HepG2 (cell line): ENCODE results near the gene IGSF21. TPM values are rescaled to one million over a fixed set of nuclear protein-coding genes. Genes with fewer than 3 reads are reported as not detected.

Experiments
- ATAC-seq: fragments of 200-7000 bp; cut with Tn5 transposase; 3 replicates; pipeline ENCODE4 v1.9.1; 2020; ENCODE audit warnings: mild to moderate bottlenecking, moderate library complexity
- BruUV-seq: library from RNA; stranded (reverse); fragments of 400-500 nt; replicated peaks from 2 replicates; lab custom pipeline; 2021; lab: Mats Ljungman, UMichigan
- CTCF ChIA-PET: fragments of 300-600 bp; formaldehyde crosslinking; extraction: SDS; loops from one replicate; lab custom pipeline; 2021; ENCODE audit warnings: low total read pairs, inconsistent platforms, low intra/inter-chr PET ratio; lab: Yijun Ruan, JAX
- POLR2A ChIA-PET: fragments of 350-600 bp; sonication (Branson Sonifier 250); formaldehyde crosslinking; loops from one replicate; lab custom pipeline; 2020; ENCODE audit warnings: antibody characterized with exemption, inconsistent platforms; lab: Yijun Ruan, JAX
- DNase-seq: peaks from one replicate; pipeline ENCODE4 v3.0.0-alpha.2; 2015; ENCODE audit warnings: low spot score
- FAIRE-seq: peaks from 3 replicates; lab custom pipeline; 2011; peaks lifted over from hg19 to GRCh38; lab: Jason Lieb, UNC
- H2AFZ ChIP-seq: one replicate; pipeline ENCODE4 v1.6.1; 2011; ENCODE audit warnings: low read length, inconsistent platforms
- H3K27ac ChIP-seq: fragments of 300-600 bp; 3 replicates; pipeline ENCODE4 v1.8.0; 2011; ENCODE audit warnings: mixed run types, mild to moderate bottlenecking, mixed read lengths, low read length, inconsistent platforms; ENCODE audit not compliant: insufficient read depth; ENCODE audit errors: extremely low read length
- H3K27me3 ChIP-seq, 2 experiments: fragments of 200-600 bp in 1 of 2; 2 replicates in 1 of 2; 3 replicates in 1 of 2; pipeline versions ENCODE4 v1.6.0 to v1.8.0; 2011; ENCODE audit warnings: low read length in 2 of 2, mild to moderate bottlenecking in 2 of 2, moderate library complexity in 2 of 2, inconsistent platforms in 1 of 2; ENCODE audit not compliant: insufficient read depth in 2 of 2, control insufficient read depth in 1 of 2
- H3K36me3 ChIP-seq, 2 experiments: fragments of 200-600 bp in 1 of 2; replicated peaks in 1 of 2; 2 replicates in 1 of 2; 3 replicates in 1 of 2; pipeline versions ENCODE4 v1.5.1 to v1.8.0; 2011; ENCODE audit warnings: low read length in 2 of 2, inconsistent platforms in 1 of 2; ENCODE audit not compliant: insufficient read depth in 2 of 2, control insufficient read depth in 1 of 2
- H3K4me1 ChIP-seq: 2 replicates; pipeline ENCODE4 v1.5.1; 2012; ENCODE audit warnings: low read length, inconsistent platforms; ENCODE audit not compliant: insufficient read depth
- H3K4me2 ChIP-seq: 2 replicates; pipeline ENCODE4 v1.6.0; 2011; ENCODE audit warnings: low read depth, low read length, inconsistent platforms
- H3K4me3 ChIP-seq, 3 experiments: fragments of 200-600 bp in 1 of 3; sonication (generic), shearing (Covaris generic) in 1 of 3; replicated peaks in 1 of 3; 2 replicates each; pipeline ENCODE4 v1.5.1; 2011 to 2016; ENCODE audit warnings: low read length in 3 of 3, inconsistent platforms in 2 of 3, low read depth in 2 of 3, mild to moderate bottlenecking in 2 of 3, control low read depth in 1 of 3, mixed read lengths in 1 of 3; ENCODE audit not compliant: insufficient read depth in 1 of 3
- H3K79me2 ChIP-seq: one replicate; pipeline ENCODE4 v1.6.1; 2011; ENCODE audit warnings: low read length, inconsistent platforms; ENCODE audit not compliant: insufficient read depth
- H3K9ac ChIP-seq: 2 replicates; pipeline ENCODE4 v1.6.0; 2011; ENCODE audit warnings: mild to moderate bottlenecking, low read depth, low read length, inconsistent platforms; ENCODE audit not compliant: insufficient read depth
- H3K9me3 ChIP-seq: 2 replicates; pipeline ENCODE4 v1.5.1; 2012; ENCODE audit warnings: mild to moderate bottlenecking, low read length
- H4K20me1 ChIP-seq: 2 replicates; pipeline ENCODE4 v1.6.0; 2011; ENCODE audit warnings: inconsistent platforms, mild to moderate bottlenecking, low read length, moderate library complexity; ENCODE audit not compliant: insufficient read depth
- ADNP ChIP-seq: sonication (generic); formaldehyde crosslinking; IDR thresholded peaks from 2 replicates; pipeline ENCODE4 v1.4.0; 2020; ENCODE audit warnings: missing genetic modification reagents
- ARID3A ChIP-seq: IDR thresholded peaks from 2 replicates; pipeline ENCODE4 v1.6.1; 2012; ENCODE audit warnings: low read depth, low read length, improper control_type of control experiment
- CHD2 ChIP-seq: IDR thresholded peaks from 2 replicates; pipeline ENCODE4 v1.6.1; 2011; ENCODE audit warnings: low read depth, low read length, improper control_type of control experiment
- EED ChIP-seq: sonication (generic); formaldehyde crosslinking; IDR thresholded peaks from 2 replicates; pipeline ENCODE4 v1.5.0; 2020; ENCODE audit warnings: mild to moderate bottlenecking, missing genetic modification reagents
- ELF1 ChIP-seq: sonication (generic); formaldehyde crosslinking; IDR thresholded peaks from 2 replicates; pipeline ENCODE4 v1.4.0; 2020; ENCODE audit warnings: missing genetic modification reagents
- GABPA ChIP-seq, 2 experiments: IDR thresholded peaks; 2 replicates each; pipeline ENCODE4 v1.6.1; 2011 to 2016; ENCODE audit warnings: low read depth in 2 of 2, low read length in 1 of 2, missing biosample characterization in 1 of 2, missing genetic modification characterization in 1 of 2
- GRHL1 ChIP-seq: sonication (generic); formaldehyde crosslinking; conservative IDR thresholded peaks from 2 replicates; pipeline ENCODE4 v1.8.0; 2022; ENCODE audit warnings: missing genetic modification reagents
- HCFC1 ChIP-seq: fragments of 150-350 bp; IDR thresholded peaks from 2 replicates; pipeline ENCODE4 v1.6.1; 2014; ENCODE audit warnings: low read depth, low read length
- HNF4A ChIP-seq: sonication (generic); formaldehyde crosslinking; IDR thresholded peaks from 2 replicates; pipeline ENCODE4 v1.4.0; 2020; ENCODE audit warnings: missing genetic modification reagents
- LCORL ChIP-seq, 2 experiments: fragments of 450-650 bp in 1 of 2; sonication (generic) in 1 of 2; formaldehyde crosslinking in 1 of 2; IDR thresholded peaks; 2 replicates each; pipeline versions ENCODE4 v1.5.0 to v1.6.1; 2017 to 2020; ENCODE audit warnings: antibody characterized with exemption in 1 of 2, missing genetic modification reagents in 1 of 2
- MAF1 ChIP-seq: sonication (generic); formaldehyde crosslinking; IDR thresholded peaks from 2 replicates; pipeline ENCODE4 v1.5.0; 2020; ENCODE audit warnings: missing genetic modification reagents, borderline replicate concordance
- SKI ChIP-seq: fragments of 450-650 bp; IDR thresholded peaks from one replicate; pipeline ENCODE4 v1.6.1; 2018; ENCODE audit warnings: mild to moderate bottlenecking; ENCODE audit not compliant: partially characterized antibody
- ZFP41 ChIP-seq: sonication (generic); formaldehyde crosslinking; IDR thresholded peaks from 2 replicates; pipeline ENCODE4 v1.4.0; 2020; ENCODE audit warnings: mild to moderate bottlenecking, missing genetic modification reagents, borderline replicate concordance
- ZFY ChIP-seq: sonication (generic); formaldehyde crosslinking; IDR thresholded peaks from 2 replicates; pipeline ENCODE4 v1.4.0; 2020; ENCODE audit warnings: missing genetic modification reagents
- ZIK1 ChIP-seq: sonication (generic); formaldehyde crosslinking; IDR thresholded peaks from 2 replicates; pipeline ENCODE4 v1.5.0; 2020; ENCODE audit warnings: mild to moderate bottlenecking, low read depth, missing genetic modification reagents, borderline replicate concordance
- ZKSCAN1 ChIP-seq: fragments of 150-350 bp; IDR thresholded peaks from 2 replicates; pipeline ENCODE4 v1.6.1; 2014; ENCODE audit warnings: low read length
- ZNF207 ChIP-seq: fragments of 450-650 bp; IDR thresholded peaks from 2 replicates; pipeline ENCODE4 v1.6.1; 2016; ENCODE audit warnings: antibody characterized with exemption, borderline replicate concordance
- ZNF230 ChIP-seq: sonication (generic); formaldehyde crosslinking; IDR thresholded peaks from 2 replicates; pipeline ENCODE4 v1.4.0; 2020; ENCODE audit warnings: mild to moderate bottlenecking, missing genetic modification reagents
- ZNF484 ChIP-seq: sonication (generic); formaldehyde crosslinking; IDR thresholded peaks from 2 replicates; pipeline ENCODE4 v1.5.1; 2020; ENCODE audit warnings: mild to moderate bottlenecking, low read depth, missing genetic modification reagents, borderline replicate concordance
- ZNF597 ChIP-seq: sonication (generic); formaldehyde crosslinking; IDR thresholded peaks from 2 replicates; pipeline ENCODE4 v1.5.0; 2020; ENCODE audit warnings: missing genetic modification reagents
- ZSCAN25 ChIP-seq: sonication (generic); formaldehyde crosslinking; IDR thresholded peaks from 2 replicates; pipeline ENCODE4 v1.8.0; 2022; ENCODE audit warnings: mild to moderate bottlenecking, missing genetic modification reagents
- WGBS: methylation state at CpG from one replicate; pipeline ENCODE4 v1.1.6; 2017; ENCODE audit warnings: low lambda C conversion rate; 5-methylcytosine and 5-hydroxymethylcytosine counted together
- in situ Hi-C: cut with HindIII; loops from 2 replicates; pipeline ENCODE4 v1.10.0; 2017; ENCODE audit warnings: low pct_unique_long_range_greater_than_20kb; ENCODE audit not compliant: extremely low pct_ligation_motif_present
- intact Hi-C: fragments of 100-400 bp; cut with micrococcal nuclease; formaldehyde crosslinking; loops from one replicate; pipeline ENCODE4 v1.10.0; 2022; ENCODE audit not compliant: unreplicated experiment
- polyA plus RNA-seq, 8 experiments: library from polyadenylated mRNA; depleted of rRNA in 3 of 8; stranded (reverse) in 7 of 8; unstranded in 1 of 8; fragments of >200 nt; fragmentation: Illumina TruSeq in 4 of 8; extraction: Trizol in 4 of 8; gene quantifications; 2 replicates each; pipeline versions ENCODE4 v1.2.1 to v1.2.3, GENCODE V29; 2011 to 2016; ENCODE audit warnings: low read depth in 4 of 8, missing spikeins in 1 of 8, mixed read lengths in 1 of 8; ENCODE audit not compliant: insufficient read depth in 1 of 8
- total RNA-seq, 5 experiments: library from RNA; depleted of rRNA; stranded (reverse); fragments of >200 nt; fragmentation: Illumina TruSeq; extraction: Trizol; gene quantifications; 2 replicates each; pipeline ENCODE4 v1.2.3, GENCODE V29; 2016; ENCODE audit warnings: low read depth in 1 of 5

The IGSF21 gene
- total and polyA plus RNA-seq, 2 of the 13 experiments (the other 11 are each of a cell fraction or from before 2014, with no cell fraction given) = not detected

DNA sequence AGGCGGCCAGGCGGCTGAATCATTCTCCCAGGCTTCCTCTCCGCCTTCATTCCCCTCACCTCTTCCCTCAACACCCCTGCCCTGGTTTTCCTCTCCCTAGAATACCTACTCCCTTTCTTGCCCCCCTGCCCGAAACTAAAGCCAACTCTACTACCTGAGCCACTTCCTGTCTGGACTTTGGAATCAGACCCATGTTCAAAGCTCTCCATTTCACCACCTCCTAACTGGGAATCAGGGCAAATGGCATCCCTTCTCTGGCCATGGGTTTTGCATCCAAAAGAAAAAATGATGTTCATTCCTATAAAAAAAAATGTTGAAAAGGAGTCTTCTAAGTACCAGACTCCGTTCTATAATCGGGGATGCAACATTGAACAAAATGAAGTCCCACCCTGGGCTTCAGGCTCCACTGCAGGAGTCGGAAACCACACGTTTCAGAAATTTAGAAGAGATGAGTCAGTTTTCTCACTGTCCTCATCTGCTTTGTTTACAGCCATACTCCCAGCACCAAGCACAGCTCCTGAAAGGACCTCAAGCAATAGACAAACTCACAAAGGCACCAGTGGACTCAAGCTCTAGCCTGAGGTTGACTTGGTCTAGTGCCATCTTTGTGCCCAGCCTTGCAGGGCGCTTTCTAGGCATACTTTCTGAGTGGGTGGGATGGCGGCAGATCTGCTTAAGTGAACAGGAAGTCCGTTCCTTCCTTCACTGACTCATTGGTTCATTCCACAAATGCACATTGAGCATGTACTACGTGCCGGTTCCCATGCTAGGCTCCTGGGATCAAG is 176.2 kb downstream of the IGSF21 start:
- BruUV-seq = no TSS peak
- CTCF ChIA-PET = no interaction called here
- peak; percentile 90; the same call in 1 of the 2 replicates for TF ChIP-seq ZSCAN25 (CRISPR knock-in tag)
- TF ChIP-seq ZFP41 = no peak
- TF ChIP-seq ZFY (CRISPR knock-in tag) = no peak
- TF ChIP-seq ZNF230 (CRISPR knock-in tag) = no peak
- TF ChIP-seq SKI = no peak
- no peak for TF ChIP-seq ZKSCAN1
- no peak for TF ChIP-seq GRHL1 (CRISPR knock-in tag)
- no peak for TF ChIP-seq ZIK1 (CRISPR knock-in tag)
- TF ChIP-seq ZNF484 (CRISPR knock-in tag) = no peak
- peak; percentile 17; the same call in 1 of the 2 replicates for TF ChIP-seq ELF1 (CRISPR knock-in tag)
- TF ChIP-seq LCORL (IDR thresholded peaks at IDR 0.05) = no peak
- no peak for TF ChIP-seq LCORL (CRISPR knock-in tag; IDR thresholded peaks at IDR 0.05)
- TF ChIP-seq HCFC1 = no peak
- no peak for TF ChIP-seq ADNP (CRISPR knock-in tag)
- TF ChIP-seq GABPA (IDR thresholded peaks at IDR 0.05; ENCODE audit: low read depth, low read length) = no peak
- TF ChIP-seq GABPA (CRISPR knock-in tag; IDR thresholded peaks at IDR 0.05; ENCODE audit: low read depth) = peak; percentile 35; the same call in 1 of the 2 replicates
- TF ChIP-seq EED (CRISPR knock-in tag) = no peak
- TF ChIP-seq ARID3A = no peak
- TF ChIP-seq HNF4A = peak; percentile 20; the same call in 1 of the 2 replicates
- TF ChIP-seq CHD2 = no peak
- TF ChIP-seq MAF1 (CRISPR knock-in tag) = no peak
- TF ChIP-seq ZNF597 = no peak
- no peak for TF ChIP-seq ZNF207

More for the DNA sequence above, 176.2 kb downstream of the IGSF21 start:
- no peak overlapping the region for H3K4me3 ChIP-seq
- no peaks in the 10 kb centered on the region for H3K9me3 ChIP-seq
- no peak overlapping the region for H2AFZ ChIP-seq
- ATAC-seq (no peak), DNase-seq (no peak), FAIRE-seq (no peak)
- WGBS = 36% methylated on average over 13 of the region's 13 CpGs
- in situ Hi-C loops = no loop called here
- POLR2A ChIA-PET = no interaction called here
- H3K4me2 ChIP-seq = no peak overlapping the region
- H3K27ac ChIP-seq = no peak overlapping the region
- H3K27me3 ChIP-seq = no peaks in the 10 kb centered on the region; a peak in 1 of 5 replicates
- intact Hi-C loops = no loop called here
- no peak overlapping the region for H3K9ac ChIP-seq
- peaks cover 33% of the 10 kb centered on the region for H3K4me1 ChIP-seq
- H4K20me1 ChIP-seq = no peaks in the 10 kb centered on the region
- H3K79me2 ChIP-seq = no peaks in the 10 kb centered on the region
- H3K36me3 ChIP-seq = no peaks in the 10 kb centered on the region
